H1 (cell line): Measurements from ENCODE around the gene SRGAP2C.
"Not testable (repeated sequence)": the region's sequence is repeated elsewhere in the genome, so short reads cannot be mapped to it uniquely, and the experiment has no call there.

Experiments
- CBX8 ChIP-seq: fragments of 300-800, 300-1000 bp; sonication (generic); IDR thresholded peaks from 2 replicates; pipeline ENCODE4 v1.7.1; 2016; ENCODE audit warnings: low read depth, low read length, borderline replicate concordance
- CHD2 ChIP-seq: IDR thresholded peaks from 2 replicates; pipeline ENCODE4 v1.6.1; 2012; ENCODE audit warnings: low read length, improper control_type of control experiment
- CTCF ChIP-seq, 3 experiments: IDR thresholded peaks; 1 replicate in 2 of 3; 2 replicates in 1 of 3; pipeline versions ENCODE4 v1.5.1 to v1.6.1; 2011; ENCODE audit warnings: low read length in 3 of 3, mild to moderate bottlenecking in 3 of 3, inconsistent platforms in 2 of 3, low read depth in 1 of 3, moderate library complexity in 1 of 3; ENCODE audit not compliant: insufficient read depth in 1 of 3; ENCODE audit errors: control extremely low read depth in 1 of 3
- EZH2 ChIP-seq: fragments of 200-600 bp; sonication (generic); IDR thresholded peaks from 2 replicates; pipeline ENCODE4 v1.7.1; 2012; ENCODE audit warnings: low read depth, mild to moderate bottlenecking, moderate library complexity, low read length, inconsistent platforms; ENCODE audit not compliant: severe bottlenecking
- GTF2F1 ChIP-seq: IDR thresholded peaks from 2 replicates; pipeline ENCODE4 v1.6.1; 2012; ENCODE audit warnings: low read depth, low read length, improper control_type of control experiment, borderline replicate concordance
- JUND ChIP-seq: IDR thresholded peaks from 2 replicates; pipeline ENCODE4 v1.6.1; 2011; ENCODE audit warnings: mild to moderate bottlenecking, improper control_type of control experiment, low read length
- KDM1A ChIP-seq: fragments of 200-600, 300-600 bp; sonication (generic); IDR thresholded peaks from 2 replicates; pipeline ENCODE4 v1.7.1; 2016; ENCODE audit warnings: mild to moderate bottlenecking, low read length, borderline replicate concordance
- KDM5A ChIP-seq: fragments of 200-600 bp; IDR thresholded peaks from 2 replicates; pipeline ENCODE4 v1.7.1; 2012; ENCODE audit warnings: mild to moderate bottlenecking, low read length, inconsistent platforms, mixed read lengths
- POLR2AphosphoS5 ChIP-seq: IDR thresholded peaks from 2 replicates; pipeline ENCODE4 v1.6.1; 2011; ENCODE audit warnings: low read depth, low read length
- SP1 ChIP-seq: IDR thresholded peaks from 2 replicates; pipeline ENCODE4 v1.6.1; 2011; ENCODE audit warnings: low read depth, low read length
- TAF1 ChIP-seq: IDR thresholded peaks from 2 replicates; pipeline ENCODE4 v1.6.1; 2011; ENCODE audit warnings: mild to moderate bottlenecking, low read depth, low read length
- ZNF274 ChIP-seq: IDR thresholded peaks from 2 replicates; pipeline ENCODE4 v1.7.0; 2012; ENCODE audit warnings: low read length, borderline replicate concordance; ENCODE audit errors: extremely low read depth

GRCh38 chr1:121221770-121222169 is 37.0 kb downstream of the SRGAP2C start:
- TF ChIP-seq KDM1A; GTF2F1; CTCF (IDR thresholded peaks at IDR 0.05; ENCODE audit: control extremely low read depth in 1 of 3, insufficient read depth in 1 of 3, low read depth in 1 of 3, low read length in 3 of 3); EZH2; ZNF274; TAF1; JUND; KDM5A; CHD2; SP1; POLR2AphosphoS5; CBX8: not testable (repeated sequence)
